ENCODE data around the gene DCPS.
"Not testable (repeated sequence)": the region's sequence is repeated elsewhere in the genome, so short reads cannot be mapped to it uniquely, and the experiment has no call there.

Gene DCPS

GRCh38 chr11:126360049-126360446 lies 56.2 kb downstream of the DCPS start:
- no peaks in the 10 kb centered on the region for H3K9me3 Mint-ChIP-seq
- DNase-seq (no peak), ATAC-seq (replicated peaks) (no peak)
- H3K27ac Mint-ChIP-seq: no peak overlapping the region
- H3K4me3 Mint-ChIP-seq: no peak overlapping the region
- H3K36me3 Mint-ChIP-seq: no peaks in the 10 kb centered on the region
- H3K4me1 Mint-ChIP-seq: peaks cover 4 to 16% of the 10 kb centered on the region in 2 donors
- H3K27me3 Mint-ChIP-seq: no peaks in the 10 kb centered on the region

- ATAC-seq (replicated peaks): no peak
- H3K4me3 Mint-ChIP-seq: no peak overlapping the region
- no peak for DNase-seq
- H3K36me3 Mint-ChIP-seq: no peaks in the 10 kb centered on the region
- H3K4me1 Mint-ChIP-seq: peaks cover 0 to 14% of the 10 kb centered on the region in 2 donors
- no peaks in the 10 kb centered on the region for H3K9me3 Mint-ChIP-seq
- H3K27ac Mint-ChIP-seq: no peak overlapping the region
- no peaks in the 10 kb centered on the region for H3K27me3 Mint-ChIP-seq
Measured at GRCh38 chr11:126361400-126361799, 57.5 kb downstream of the DCPS start.

GRCh38 chr11:126362879-126363655 lies 59.2 kb downstream of the DCPS start:
- no peak overlapping the region for H3K27ac Mint-ChIP-seq
- H3K27me3 Mint-ChIP-seq: no peaks in the 10 kb centered on the region
- peaks cover 1 to 16% of the 10 kb centered on the region in 2 donors for H3K4me1 Mint-ChIP-seq
- DNase-seq: no peak
- H3K4me3 Mint-ChIP-seq: no peak overlapping the region
- no peak for ATAC-seq (replicated peaks)
- no peaks in the 10 kb centered on the region for H3K36me3 Mint-ChIP-seq
- H3K9me3 Mint-ChIP-seq: no peaks in the 10 kb centered on the region

GRCh38 chr11:126363706-126364248 lies 59.9 kb downstream of the DCPS start:
- no peak overlapping the region for H3K27ac Mint-ChIP-seq
- H3K9me3 Mint-ChIP-seq: no peaks in the 10 kb centered on the region
- peaks cover 4 to 23% of the 10 kb centered on the region in 2 donors for H3K4me1 Mint-ChIP-seq
- H3K27me3 Mint-ChIP-seq: no peaks in the 10 kb centered on the region
- ATAC-seq (replicated peaks) (no peak), DNase-seq (no peak)
- H3K4me3 Mint-ChIP-seq: no peak overlapping the region
- no peaks in the 10 kb centered on the region for H3K36me3 Mint-ChIP-seq

GRCh38 chr11:126364735-126365134 lies 60.9 kb downstream of the DCPS start:
- H3K27me3 Mint-ChIP-seq; H3K27ac Mint-ChIP-seq; DNase-seq; H3K36me3 Mint-ChIP-seq; H3K9me3 Mint-ChIP-seq; ATAC-seq (replicated peaks); H3K4me3 Mint-ChIP-seq: not testable (repeated sequence)
- peaks cover 5 to 24% of the 10 kb centered on the region in 2 donors for H3K4me1 Mint-ChIP-seq

DNA sequence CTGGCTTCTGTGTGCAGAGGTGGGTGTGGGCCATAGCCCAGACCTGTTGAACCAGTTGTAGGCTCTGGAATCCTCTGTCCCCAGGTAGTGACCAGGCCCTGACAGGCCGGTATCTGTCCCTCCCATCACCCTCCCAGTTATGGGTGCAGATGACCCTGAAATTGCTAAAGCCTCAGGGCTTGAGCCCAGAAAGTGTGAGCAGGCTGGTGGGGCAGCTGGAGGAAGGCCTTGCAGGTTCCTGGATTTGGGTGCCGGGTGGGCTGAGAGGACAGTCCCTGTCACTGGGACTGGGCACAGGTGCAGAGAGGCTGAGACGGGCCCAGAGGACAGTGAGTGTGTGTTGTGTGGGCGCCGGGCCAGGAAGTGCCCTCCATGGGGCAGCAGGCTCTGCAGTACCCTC lies 61.6 kb downstream of the DCPS start:
- not testable (repeated sequence) for H3K4me3 Mint-ChIP-seq; H3K27me3 Mint-ChIP-seq; H3K9me3 Mint-ChIP-seq; H3K27ac Mint-ChIP-seq; H3K36me3 Mint-ChIP-seq; DNase-seq; ATAC-seq (replicated peaks)
- H3K4me1 Mint-ChIP-seq: peaks cover 5 to 24% of the 10 kb centered on the region in 2 donors

- ATAC-seq (replicated peaks) (no peak), DNase-seq (no peak)
- H3K4me3 Mint-ChIP-seq: no peak overlapping the region
- H3K4me1 Mint-ChIP-seq: peaks cover 5 to 24% of the 10 kb centered on the region in 2 donors
- H3K27me3 Mint-ChIP-seq: no peaks in the 10 kb centered on the region
- peak overlapping the region; percentile 15 for H3K27ac Mint-ChIP-seq
- no peaks in the 10 kb centered on the region for H3K36me3 Mint-ChIP-seq
- H3K9me3 Mint-ChIP-seq: no peaks in the 10 kb centered on the region
Measured at GRCh38 chr11:126366064-126366822, 62.4 kb downstream of the DCPS start.

- not testable (repeated sequence) for H3K27me3 Mint-ChIP-seq, DNase-seq, H3K36me3 Mint-ChIP-seq, H3K9me3 Mint-ChIP-seq, H3K27ac Mint-ChIP-seq, H3K4me3 Mint-ChIP-seq
- H3K4me1 Mint-ChIP-seq: peaks cover 5 to 24% of the 10 kb centered on the region in 2 donors
- peak in 1 of 2 donors; percentile 23 for ATAC-seq (replicated peaks)
Measured at GRCh38 chr11:126366823-126367654, 63.2 kb downstream of the DCPS start.

DNA sequence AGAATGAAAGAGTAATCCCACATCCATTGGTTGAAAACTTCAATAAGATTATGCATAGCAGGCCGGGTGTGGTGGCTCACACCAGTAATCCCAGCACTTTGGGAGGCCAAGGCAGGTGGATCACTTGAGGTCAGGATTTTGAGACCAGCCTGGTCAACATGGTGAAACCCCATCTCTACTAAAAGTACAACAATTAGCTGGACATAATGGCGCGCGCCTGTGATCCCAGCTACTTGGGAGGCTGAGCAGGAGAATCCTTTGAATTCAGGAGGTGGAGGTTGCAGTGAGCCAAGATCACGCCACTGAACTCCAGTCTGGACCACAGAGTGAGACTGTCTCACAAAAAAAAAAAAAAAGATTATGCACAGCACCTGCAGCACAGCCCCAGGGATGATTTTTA lies 63.9 kb downstream of the DCPS start:
- H3K4me3 Mint-ChIP-seq; H3K27ac Mint-ChIP-seq; ATAC-seq (replicated peaks); DNase-seq; H3K9me3 Mint-ChIP-seq; H3K27me3 Mint-ChIP-seq; H3K36me3 Mint-ChIP-seq: not testable (repeated sequence)
- H3K4me1 Mint-ChIP-seq: peaks cover 5 to 24% of the 10 kb centered on the region in 2 donors

GRCh38 chr11:126368336-126369119 lies 64.7 kb downstream of the DCPS start:
- H3K9me3 Mint-ChIP-seq, H3K27ac Mint-ChIP-seq, H3K4me3 Mint-ChIP-seq, DNase-seq, H3K27me3 Mint-ChIP-seq, H3K36me3 Mint-ChIP-seq: not testable (repeated sequence)
- ATAC-seq (replicated peaks): peak in 1 of 2 donors; percentile 31
- peaks cover 5 to 29% of the 10 kb centered on the region in 2 donors for H3K4me1 Mint-ChIP-seq

GRCh38 chr11:126370016-126370415 lies 66.2 kb downstream of the DCPS start:
- Mint-ChIP-seq H3K9me3 (no peaks in the 10 kb centered on the region), H3K27me3 (no peaks in the 10 kb centered on the region), H3K4me3 (no peak overlapping the region), H3K4me1 (peaks cover 5 to 29% of the 10 kb centered on the region in 2 donors), H3K36me3 (no peaks in the 10 kb centered on the region), H3K27ac (no peak overlapping the region)
- ATAC-seq (replicated peaks) (no peak), DNase-seq (no peak)

DNA sequence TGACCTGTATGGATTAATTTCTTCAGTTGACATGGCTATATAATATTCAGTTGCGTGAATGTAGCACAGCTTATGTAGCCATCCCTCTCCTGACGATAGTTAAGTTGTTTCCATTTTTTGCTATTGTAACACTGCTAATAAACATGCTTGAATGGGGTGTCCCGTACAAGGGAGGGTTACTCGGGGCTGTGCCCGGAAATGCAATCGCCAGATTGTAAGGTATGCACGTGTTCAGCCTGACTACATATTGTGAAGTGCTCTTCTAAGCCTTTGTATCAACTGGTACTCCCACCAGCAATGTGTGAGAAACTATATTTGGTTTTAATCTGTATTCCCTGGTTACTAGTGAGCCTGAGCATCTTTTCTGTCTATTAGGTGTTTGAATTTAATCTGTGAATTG lies 67.7 kb downstream of the DCPS start:
- H3K9me3 Mint-ChIP-seq: no peaks in the 10 kb centered on the region
- H3K4me3 Mint-ChIP-seq: no peak overlapping the region
- no peak for ATAC-seq (replicated peaks)
- peaks cover 5 to 22% of the 10 kb centered on the region in 2 donors for H3K4me1 Mint-ChIP-seq
- no peak for DNase-seq
- H3K27ac Mint-ChIP-seq: no peak overlapping the region
- H3K27me3 Mint-ChIP-seq: no peaks in the 10 kb centered on the region
- no peaks in the 10 kb centered on the region for H3K36me3 Mint-ChIP-seq

DNA sequence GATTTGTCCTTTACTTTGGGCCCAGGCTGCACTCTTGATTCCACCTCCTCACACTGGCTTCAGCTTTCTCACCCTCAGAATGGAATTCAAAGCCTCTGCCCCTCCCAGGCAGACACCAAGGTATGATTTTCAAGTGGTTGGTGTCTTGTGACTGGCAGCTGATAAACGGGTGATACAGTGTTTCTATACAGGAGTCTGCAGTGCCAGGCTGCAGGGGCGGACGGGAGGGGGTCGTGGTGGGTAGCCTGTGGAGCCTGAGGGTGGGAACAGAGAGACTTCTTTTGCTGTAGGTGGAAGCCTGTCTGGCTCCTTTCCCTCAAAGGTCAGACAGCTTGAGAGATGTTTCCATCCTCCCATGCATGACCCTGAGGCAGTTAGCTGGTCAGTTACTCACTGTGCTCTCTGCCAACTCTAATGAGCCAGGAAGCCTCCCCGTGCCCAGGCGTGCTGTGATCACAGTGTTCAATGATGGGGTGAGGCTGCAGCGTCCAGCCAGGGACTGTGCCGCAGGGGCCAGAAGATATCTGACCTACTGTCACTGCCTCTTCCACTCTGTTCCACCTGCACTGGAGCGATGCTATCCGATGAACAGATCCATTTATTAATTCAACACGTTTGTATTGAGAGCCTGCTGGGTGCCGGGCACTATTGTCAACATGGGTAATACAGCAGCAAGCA lies 69.7 kb downstream of the DCPS start:
- not testable (repeated sequence) for H3K27me3 Mint-ChIP-seq; H3K4me3 Mint-ChIP-seq; DNase-seq; H3K27ac Mint-ChIP-seq; H3K9me3 Mint-ChIP-seq; H3K36me3 Mint-ChIP-seq; ATAC-seq (replicated peaks); H3K4me1 Mint-ChIP-seq

Measured in stimulated activated naive B cell treated with anti-CD40 and anti-IgM and Interleukin-4, amounts not matched to agents 10 μg/mL and 1 μg/mL and 100 μg/mL, for 72 hours (primary cell).